ENCODE data around the gene PRKG1. TPM values are rescaled to one million over a fixed set of nuclear protein-coding genes. Genes with fewer than 3 reads are reported as not detected.
A peak's percentile ranks its signal among the peaks of the same experiment; 100 is the strongest.

The PRKG1 gene
- polyA plus RNA-seq, 1 donor: 38.2 TPM

DNA sequence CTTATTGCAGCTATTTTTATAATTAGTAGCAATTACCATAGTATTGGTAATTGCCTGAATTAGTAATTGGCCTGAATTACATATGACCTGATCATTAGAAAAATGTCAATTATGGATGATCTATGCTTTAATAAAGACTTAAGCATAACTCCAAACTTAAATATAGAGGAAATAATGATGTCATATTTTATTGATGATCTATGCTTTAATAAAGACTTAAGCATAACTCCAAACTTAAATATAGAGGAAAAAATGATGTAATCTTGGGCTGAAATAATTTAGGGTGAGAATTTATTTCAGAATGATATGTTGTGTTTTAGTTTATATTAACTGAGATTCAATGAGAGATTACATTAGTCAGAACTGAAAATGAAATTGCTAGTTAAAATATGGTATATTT lies 973.8 kb downstream of the PRKG1 start:
- DNase-seq (ENCODE audit: low read depth): no peak

DNA sequence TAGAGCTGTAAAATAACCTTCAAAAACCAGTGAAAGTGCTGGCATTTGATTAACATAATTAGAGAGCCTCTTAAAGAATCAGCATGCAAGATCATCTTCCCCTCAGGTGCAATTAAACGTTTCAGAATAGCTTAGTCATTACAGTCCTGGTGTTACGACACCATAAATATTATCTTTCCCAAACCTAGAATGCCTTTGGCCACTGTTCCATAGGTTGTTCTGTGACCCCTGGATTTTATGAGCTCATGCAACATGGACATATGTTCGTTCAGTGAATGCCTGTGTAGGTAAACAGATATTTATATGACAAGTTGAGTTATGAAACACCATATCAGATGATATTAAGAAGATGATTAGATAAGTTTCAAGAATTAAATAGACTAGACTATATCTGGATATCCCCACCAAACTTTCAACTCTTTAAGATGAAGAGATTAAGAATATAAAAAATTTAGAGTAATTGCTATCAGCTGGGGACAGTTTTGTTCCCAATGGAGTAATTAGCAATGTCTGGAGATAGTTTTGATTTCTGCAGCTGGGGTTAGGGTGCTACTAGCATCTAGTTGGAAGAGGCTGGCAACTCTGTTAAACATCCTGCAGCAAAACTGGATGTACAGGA lies 976.3 kb downstream of the PRKG1 start:
- no peak for DNase-seq (ENCODE audit: low read depth)

DNA sequence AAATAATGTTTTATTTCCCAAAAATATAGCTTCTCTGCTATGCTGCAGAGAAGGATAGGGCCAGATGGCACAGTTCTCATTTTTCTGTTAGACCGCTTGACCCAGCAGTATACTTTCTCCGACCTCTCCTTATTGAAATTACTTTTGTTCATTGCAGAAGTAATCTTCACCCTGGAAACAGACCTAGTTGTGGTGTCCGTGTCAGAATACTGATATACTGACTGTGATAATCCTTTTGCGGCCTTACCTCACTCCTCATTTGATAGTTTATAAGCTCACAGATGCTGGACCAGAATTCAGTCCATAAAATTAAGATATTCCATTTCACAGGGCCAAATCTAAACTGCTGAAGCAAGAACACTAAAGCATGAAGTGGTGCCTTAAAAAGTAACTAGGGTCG lies 979.2 kb downstream of the PRKG1 start:
- peak; percentile 9 for DNase-seq (ENCODE audit: low read depth)

DNA sequence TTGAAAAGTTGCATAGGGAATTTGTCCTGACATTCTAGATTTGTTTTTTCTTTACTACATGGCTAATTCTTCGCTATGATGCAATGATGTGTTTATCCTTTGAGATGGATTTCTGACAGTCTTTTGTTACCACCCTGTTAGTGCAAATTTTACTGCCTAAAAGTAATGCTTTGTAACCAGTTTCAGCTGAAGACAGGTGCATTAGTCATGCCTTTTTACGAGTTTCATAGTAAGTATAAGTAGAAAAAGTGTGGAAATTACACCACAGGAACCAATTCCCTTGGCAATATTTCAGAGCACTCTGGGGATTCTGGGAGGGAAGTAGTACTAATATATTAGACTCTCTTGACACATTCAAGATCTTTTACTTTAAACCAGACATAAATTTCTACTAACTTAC lies 982.0 kb downstream of the PRKG1 start:
- no peak for DNase-seq (ENCODE audit: low read depth)

DNA sequence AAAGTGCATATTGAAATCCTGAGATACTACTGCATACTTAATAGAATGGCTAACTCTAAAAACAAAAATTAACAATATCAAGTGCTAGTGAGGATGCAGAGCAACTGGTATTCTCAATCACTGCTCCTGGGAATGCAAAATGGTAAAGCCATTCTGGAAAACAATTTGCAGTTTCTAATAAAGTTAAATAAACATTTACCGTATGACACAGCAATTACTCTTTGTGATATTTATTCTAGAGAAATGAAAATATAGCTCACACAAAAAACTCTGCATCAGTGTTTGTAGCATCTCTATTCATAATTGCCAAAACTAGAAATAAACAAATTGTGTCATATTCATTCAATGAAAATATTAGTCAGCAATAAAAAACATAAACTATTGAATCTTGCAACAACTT lies 984.8 kb downstream of the PRKG1 start:
- no peak for DNase-seq (ENCODE audit: low read depth)

DNA sequence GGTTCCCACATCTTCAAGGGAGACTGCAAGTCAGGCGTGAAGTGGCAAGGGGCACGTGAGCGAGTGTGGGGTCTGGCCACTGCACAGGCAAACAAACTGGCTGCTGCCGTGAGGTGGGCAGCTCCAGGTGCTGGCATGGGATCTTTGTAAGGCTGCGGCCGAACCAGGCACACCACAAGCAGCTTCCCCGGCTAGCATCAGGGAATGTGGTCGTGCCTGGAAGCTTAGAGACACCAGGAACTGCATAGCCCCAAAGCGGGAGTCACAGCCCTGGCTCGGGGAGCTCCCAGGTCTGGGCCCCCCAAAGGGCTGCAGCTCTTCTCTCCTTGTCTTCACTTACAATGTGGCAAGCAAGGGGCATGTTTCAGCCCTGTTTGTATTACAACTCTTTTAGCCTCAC lies 988.9 kb downstream of the PRKG1 start:
- no peak for DNase-seq (ENCODE audit: low read depth)

DNA sequence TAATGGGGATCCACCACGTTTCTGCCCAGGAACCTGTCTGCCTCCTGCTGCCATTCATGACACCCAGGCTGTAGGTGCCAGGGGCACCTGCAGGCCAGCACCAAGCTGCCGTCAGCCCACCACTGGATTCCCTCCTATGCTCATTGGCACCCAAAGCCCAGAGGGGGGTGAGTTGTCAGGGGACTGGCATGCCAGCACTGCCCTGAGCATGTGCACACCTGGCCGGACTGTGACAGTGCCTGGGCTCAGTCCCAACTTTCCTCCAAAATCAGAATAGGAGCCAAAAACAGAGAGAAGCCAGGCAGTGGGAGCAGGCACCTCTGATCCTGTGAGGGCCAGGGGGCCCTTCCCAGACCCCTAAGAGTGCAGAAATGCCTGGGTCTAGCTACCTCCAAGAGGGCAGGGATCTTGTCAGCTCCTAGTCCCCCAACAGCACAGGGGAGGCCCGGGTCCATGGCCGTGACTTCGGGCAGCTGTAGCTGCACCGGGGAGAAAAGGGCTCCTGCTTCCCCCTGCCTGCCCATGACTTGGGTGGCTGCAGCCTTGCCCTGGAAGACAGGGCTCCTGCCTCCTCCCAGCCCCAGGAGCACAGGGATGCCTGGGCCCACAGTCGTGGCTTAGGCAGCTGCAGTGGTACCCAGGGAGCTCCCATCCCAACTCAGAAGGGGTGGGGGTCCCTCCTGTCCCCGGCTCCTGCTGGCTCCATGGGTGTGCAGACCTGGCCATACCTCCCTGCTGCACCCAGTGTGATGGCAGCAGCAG lies 990.0 kb downstream of the PRKG1 start:
- DNase-seq (ENCODE audit: low read depth): no peak

DNA sequence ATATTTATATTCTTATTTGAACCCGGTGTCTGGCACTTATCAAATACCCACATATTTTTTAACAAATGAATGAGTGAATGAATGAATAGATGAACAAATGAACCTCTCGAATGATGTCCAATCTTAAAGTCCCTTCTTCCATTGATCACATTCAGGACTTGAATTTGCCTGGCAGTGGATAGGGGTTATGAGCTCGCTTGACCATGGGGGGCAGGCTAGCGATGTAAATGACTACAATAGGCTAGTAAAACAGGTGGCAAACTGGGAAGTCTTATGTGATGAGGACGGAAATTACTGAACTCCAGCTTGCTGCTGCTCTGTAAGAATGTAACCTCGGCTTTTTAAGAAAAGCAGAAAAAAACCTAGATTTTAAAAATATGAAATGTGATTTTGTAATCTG lies 992.1 kb downstream of the PRKG1 start:
- DNase-seq (ENCODE audit: low read depth): no peak

DNA sequence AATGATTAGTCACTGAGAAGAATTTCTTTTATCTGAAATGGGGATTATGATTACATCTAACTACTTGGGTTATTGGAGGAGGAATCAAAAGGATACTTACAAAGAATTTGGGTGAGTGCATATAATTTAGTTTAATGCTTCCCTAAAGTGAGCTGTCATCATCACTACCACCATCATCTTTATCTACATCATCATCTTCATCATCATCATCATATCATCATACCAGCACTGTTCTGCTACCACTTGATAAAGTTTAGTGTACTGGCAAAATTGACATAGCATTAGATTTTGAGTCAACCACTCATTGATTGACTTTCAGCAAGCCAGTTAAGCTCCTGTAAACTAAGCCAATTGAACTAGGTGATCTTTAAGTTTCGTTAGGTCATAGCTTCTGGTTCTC lies 994.2 kb downstream of the PRKG1 start:
- DNase-seq (ENCODE audit: low read depth): no peak

DNA sequence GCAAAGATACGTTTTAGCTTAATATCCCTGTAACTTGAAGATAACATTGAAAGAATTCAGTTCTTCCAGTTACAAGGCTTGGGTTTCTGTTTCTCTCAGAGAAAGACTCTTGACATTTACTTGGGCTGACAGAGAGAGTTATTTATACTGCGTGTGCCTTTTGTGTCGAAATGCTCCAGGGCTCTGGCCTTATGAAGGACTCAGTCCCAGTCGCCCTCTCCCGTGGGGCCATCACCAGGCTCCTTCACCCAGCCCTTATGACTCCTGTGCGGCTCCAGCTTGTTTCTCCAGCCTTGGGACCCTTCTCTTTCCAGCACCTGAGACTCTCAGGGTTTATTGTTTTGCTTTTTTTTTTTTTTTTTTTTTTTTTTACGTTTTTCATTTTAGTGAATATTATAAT lies 997.5 kb downstream of the PRKG1 start:
- DNase-seq (ENCODE audit: low read depth): no peak

DNA sequence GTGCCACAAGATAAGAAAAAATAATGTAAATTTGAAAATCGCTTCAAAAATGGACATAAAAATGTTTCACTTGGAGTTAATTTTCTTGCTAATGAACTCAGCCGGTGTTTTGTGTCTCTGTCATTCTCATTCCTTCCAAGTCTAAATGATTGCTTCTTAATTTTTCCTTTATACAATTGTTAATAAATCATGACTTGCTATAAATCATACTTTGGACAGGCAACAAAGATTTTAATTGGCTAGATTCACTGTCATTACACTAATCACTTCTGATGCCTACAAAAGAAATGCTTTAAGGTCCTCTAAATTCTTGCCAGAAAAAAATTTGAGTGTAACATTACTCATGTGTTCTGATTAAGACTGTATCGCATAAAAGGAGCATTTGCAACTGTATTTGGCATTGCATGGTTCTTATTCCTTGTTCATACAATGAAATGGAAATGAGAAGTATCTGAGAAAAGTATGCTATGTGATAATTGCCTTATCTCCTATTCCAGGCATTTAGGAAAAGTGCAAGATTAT lies 1000.3 kb downstream of the PRKG1 start:
- DNase-seq (ENCODE audit: low read depth): no peak

DNA sequence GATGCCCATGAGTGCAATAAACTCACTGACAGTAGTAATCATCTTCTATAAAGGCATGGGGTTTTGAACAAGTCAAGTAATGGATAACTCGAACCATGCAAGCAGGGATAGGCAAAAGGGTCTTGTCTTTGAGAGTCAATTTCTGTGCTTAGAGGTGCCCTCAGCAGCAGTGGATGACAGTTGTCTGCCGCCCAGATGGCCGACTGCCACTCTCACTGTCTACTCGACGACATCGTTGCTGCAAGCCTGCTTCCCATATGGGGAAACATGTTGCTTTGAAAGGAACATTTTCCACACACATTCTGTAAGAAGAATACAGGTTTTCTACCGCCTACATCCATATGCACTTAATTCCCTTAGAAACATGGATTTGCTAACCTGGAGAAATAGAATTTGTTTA lies 1003.5 kb downstream of the PRKG1 start:
- DNase-seq (ENCODE audit: low read depth): no peak

DNA sequence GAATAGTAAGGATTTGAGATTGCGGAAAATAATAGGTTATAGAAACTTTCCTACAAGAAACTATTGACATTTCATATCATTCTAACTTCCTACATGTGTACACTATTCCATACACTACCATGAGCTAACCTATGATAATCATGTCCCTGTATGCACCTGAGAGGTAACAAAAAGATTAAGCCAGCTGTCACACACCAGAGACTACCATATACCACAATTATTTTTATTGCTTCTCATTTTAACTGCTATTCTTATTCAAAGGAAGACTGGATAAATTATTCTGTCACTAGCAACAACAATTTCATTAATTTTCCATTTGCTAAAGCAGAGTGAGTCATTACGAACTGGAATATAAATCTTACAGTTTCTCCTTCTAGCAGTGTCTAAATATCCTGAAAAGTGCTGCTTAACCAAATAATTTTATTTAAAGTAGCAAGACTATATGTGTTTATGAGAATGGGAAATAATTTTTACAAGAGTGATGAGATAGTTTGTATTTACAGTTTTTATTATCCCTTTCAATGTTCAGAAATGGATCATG lies 1004.2 kb downstream of the PRKG1 start:
- no peak for DNase-seq (ENCODE audit: low read depth)

DNA sequence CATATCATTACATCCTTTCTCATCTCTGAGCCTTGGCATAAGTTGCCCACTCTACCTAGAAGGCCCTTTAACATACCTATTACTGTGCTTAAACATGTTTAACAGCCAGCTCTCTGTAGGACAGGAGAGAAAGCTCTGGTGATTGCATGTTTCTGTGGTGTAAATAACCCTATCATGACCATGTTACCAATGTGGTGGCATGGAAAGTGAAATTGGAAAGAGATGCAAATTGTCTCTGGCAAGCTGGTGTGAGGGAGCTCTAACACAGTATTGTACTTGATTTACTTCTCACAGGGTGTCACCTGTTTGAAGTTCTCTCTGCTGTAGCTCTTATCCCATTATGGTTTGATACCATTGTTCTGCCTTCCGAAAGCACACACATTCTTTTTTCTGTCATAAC lies 1008.0 kb downstream of the PRKG1 start:
- DNase-seq (ENCODE audit: low read depth): no peak

DNA sequence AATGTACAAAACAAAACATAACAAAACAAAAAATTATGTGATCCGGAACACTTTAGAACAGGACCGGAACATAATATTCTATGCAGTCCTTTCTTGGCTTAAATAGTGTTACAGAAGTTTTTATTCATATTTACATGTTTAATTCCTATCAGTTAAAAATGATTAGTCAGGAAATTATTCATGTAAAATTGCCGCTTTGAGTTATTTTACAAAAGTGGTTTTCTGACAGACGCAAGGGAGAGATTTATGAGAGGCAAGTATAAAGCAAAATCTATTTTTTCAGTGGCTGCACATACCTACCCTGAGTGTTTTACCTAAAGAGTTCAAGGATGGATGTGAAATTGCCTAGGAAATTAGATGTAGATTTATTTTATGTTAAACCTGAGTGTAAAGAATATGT lies 1009.1 kb downstream of the PRKG1 start:
- DNase-seq (ENCODE audit: low read depth): no peak

DNA sequence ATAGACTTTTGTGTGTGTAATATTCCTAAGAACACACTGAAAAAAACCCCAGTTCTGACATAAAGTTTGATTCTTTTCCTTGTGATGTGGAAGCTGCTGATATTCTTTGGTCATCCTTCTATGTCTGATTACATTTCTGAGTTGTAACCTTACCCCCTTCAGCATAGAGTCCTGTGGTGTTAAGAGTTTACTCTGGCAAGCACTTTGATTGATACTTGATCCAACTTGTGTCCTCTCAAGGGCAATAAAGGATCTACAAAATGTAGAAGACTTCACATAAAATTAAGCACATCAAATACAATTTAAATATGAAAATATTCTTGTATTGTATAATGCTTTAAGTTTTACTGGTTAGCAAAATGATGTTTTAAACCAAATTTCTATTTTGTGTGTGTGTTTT lies 1018.1 kb downstream of the PRKG1 start:
- DNase-seq (ENCODE audit: low read depth): no peak

DNA sequence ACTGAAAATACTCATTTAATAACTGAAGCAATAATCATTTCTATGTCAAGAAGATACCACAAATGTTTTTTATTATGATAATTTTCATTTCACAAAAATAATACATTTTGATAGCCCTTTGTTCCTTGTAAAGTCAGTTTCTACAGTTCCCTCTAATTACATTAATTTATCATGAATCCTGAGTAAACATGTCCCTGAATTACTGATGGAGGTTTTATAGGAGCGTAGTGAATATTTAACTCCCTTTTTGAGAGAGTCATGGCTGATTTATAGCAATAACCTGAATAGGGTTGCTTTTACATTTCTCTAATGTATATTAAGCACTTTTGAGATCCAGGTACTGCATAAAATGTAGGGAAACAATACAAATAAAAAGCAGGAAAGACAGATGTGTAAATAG lies 1023.8 kb downstream of the PRKG1 start:
- no peak for DNase-seq (ENCODE audit: low read depth)

DNA sequence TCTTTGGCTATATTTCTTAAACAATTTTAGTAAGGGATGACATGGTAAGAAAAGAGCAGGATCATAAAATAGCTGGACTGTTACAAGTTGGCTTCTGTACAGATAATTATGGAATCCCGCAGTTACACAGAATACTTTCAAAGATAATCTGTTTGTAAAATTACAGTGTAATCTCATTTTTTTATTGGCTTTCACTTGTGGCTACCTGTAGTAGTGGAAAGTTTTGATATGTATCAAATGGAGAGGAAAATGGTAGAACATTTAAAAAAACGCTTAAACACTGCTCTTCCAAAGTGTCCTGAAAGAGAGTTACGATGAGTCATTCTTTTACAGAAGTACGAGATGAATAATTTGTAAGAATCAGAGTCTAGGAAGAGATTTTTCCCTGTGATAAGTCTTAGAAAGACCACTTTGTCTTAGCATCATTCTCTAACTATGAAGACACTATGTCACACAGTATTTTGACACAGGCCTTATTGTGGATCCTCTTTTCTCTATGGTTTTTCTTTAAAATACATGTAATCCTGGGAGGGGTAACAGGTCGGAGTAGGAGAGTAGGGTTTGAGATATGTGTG lies 1024.8 kb downstream of the PRKG1 start:
- no peak for DNase-seq (ENCODE audit: low read depth)

DNA sequence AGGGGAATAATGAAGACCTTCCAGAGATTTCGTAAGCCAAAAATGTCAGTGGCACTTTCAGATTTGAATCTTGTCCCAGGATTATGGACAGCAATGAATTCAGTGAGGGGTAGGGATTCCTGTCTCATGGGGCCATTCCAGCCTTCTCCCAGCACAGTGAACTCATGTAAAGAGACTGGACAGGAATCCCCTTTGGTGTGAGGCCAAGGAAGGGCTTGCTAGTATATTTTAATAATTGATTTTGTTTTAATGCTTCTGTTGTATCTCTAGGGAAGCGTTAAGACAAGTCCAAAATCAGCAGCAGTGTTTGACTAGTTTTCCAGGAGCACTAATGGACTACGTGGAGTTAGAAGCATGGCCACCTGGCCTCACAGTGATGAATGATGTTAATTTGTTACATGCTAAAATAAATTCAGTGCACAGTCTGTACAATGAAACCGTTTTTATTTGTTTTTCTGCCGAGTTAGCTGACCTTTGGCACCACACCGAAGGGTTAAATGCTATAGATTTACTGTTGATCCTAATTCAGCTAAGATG lies 1025.8 kb downstream of the PRKG1 start:
- no peak for DNase-seq (ENCODE audit: low read depth)

DNA sequence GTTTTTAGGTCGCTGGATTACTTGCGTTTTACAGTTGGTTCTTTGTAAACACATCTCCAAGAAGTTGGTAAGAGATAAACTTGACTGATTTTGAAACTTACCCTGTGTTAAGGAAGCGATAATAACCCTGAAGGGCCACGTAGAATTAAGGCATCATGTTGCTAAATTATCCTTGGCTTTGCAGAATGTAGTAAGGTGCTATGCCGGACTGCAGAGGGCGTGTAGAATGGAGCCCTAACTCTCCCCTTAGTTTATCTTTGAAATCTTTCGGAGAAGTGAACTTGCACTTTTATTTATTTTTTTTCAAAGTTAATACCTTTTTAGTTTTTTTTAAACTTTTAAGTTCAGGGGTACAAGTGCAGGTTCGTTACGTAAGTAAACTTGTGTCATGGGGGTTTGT lies 1031.0 kb downstream of the PRKG1 start:
- DNase-seq (ENCODE audit: low read depth): no peak

DNA sequence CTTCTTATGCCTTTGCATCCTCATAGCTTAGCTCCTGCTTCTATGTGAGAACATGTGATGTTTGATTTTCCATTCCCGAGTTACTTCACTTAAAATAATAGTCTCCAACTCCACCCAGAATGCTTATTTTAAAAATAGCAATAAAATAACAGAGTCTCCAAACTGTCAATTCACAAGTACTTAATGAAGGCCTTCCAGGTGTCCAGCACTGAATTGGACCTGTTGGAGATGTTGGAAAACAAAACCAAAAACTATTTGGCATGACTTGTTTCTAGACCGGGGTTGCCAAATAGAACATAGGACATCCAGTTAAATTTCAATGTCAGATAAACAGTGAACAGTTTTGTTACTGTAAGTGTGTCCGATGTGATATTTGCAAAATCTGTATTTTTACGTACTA lies 1031.7 kb downstream of the PRKG1 start:
- DNase-seq (ENCODE audit: low read depth): no peak

DNA sequence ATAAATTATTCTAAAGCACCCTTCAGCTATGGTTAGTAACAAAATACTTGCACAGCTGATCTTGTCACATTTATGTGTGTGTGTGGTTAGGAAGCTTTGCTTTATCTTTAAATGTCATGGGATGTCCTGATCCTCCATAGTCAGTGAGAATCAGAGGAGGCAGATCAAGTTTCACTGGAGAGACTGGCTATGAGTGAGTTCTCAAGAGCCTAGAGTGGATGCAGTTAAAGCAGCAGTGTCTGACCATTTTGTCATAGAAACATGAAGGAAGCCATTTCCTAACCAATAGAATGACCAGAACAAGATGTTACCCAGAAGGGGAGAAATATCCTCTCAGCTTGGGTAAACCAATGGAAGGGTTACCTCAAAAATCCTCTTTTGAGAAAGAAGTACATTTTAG lies 1032.6 kb downstream of the PRKG1 start:
- no peak for DNase-seq (ENCODE audit: low read depth)

DNA sequence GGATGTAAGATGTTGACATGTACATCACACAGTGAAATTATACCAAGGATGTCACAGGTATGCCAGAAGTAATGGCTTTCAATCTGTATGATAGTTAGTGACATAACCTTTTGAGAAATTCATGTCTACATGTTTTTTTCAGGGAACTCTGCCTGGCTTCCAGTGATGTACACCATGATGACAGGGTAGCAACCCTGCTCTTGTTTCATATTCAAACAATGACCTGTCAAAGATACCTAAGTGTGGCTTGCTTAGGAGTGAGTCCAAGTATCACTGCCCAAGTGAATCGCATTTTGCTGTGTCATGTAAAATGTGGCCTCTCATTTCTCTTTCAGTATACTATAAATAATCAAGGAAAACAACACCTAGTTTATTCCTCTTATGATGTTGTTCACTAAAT lies 1033.9 kb downstream of the PRKG1 start:
- no peak for DNase-seq (ENCODE audit: low read depth)
